ENCODE data around the gene ARHGAP6.
A peak's percentile ranks its signal among the peaks of the same experiment; 100 is the strongest.

Gene ARHGAP6

DNA sequence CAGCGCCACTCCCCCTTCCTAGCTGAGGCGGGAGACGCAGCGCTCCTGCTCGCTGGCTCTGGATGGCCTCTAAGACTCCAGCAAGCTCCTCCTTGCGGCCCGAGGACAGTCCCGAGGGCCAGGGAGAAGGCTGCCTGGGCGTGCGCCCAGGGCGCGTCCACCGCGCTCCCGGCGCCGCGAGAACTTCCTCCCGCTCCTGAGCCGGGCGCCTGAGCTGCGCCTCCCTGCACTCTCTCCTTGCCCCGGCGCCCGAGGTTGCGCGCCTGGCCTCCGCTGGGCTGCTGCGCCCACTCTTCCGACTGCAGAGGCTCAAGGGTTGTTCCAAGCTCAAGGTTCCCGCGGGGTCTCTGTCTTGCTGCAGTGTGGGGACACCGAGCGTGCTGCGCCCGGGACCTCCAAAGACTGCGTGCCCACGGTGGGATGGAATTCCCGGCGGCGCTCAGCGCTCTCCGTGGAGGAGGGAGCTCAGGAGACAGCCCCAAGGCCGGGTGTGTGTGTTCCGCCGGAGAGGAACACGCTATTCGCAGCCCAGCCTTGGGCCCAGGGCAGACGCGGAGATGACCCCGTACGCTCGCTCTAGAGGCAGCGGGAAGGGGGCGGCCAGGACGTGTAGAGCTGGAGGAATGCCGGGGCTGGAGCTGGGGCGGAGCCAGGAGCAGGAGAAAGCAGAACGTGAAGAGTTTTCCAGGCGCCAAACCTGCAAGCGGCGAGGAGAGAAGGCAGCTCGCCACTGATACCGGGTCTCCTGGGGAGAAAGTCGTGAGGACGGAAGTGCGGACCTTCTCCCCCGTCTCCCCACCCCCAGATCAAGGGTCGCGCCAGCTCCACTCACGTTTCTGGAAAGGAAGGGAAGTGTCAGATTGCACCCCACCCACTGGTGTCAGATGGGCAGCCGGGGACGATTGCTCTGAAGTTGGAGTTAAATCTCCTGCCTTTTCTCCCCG lies at the start of gene ARHGAP6:
Gene ARHGAP6 (minus strand): TSS at position 753 of the 944 bp plus-strand sequence. CDS start 1,092 bp downstream, outside the sequence.
- Histone ChIP-seq H3K36me3 (ENCODE audit: low read depth) (no peaks in the 10 kb centered on the region), H3K9me3 (ENCODE audit: severe bottlenecking) (no peaks in the 10 kb centered on the region), H3K4me3 (ENCODE audit: severe bottlenecking) (peak within 1 kb of the TSS; percentile 27), H3K27ac (ENCODE audit: poor library complexity, severe bottlenecking) (no peak within 1 kb of the TSS), H3K4me1 (ENCODE audit: insufficient read depth, poor library complexity, severe bottlenecking) (no peaks in the 10 kb centered on the region), H3K27me3 (ENCODE audit: insufficient read depth, poor library complexity, severe bottlenecking) (peaks cover 38% of the 10 kb centered on the region)
- TF ChIP-seq, protein P1, sequence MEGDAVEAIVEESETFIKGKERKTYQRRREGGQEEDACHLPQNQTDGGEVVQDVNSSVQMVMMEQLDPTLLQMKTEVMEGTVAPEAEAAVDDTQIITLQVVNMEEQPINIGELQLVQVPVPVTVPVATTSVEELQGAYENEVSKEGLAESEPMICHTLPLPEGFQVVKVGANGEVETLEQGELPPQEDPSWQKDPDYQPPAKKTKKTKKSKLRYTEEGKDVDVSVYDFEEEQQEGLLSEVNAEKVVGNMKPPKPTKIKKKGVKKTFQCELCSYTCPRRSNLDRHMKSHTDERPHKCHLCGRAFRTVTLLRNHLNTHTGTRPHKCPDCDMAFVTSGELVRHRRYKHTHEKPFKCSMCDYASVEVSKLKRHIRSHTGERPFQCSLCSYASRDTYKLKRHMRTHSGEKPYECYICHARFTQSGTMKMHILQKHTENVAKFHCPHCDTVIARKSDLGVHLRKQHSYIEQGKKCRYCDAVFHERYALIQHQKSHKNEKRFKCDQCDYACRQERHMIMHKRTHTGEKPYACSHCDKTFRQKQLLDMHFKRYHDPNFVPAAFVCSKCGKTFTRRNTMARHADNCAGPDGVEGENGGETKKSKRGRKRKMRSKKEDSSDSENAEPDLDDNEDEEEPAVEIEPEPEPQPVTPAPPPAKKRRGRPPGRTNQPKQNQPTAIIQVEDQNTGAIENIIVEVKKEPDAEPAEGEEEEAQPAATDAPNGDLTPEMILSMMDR (IDR thresholded peaks at IDR 0.05; ENCODE audit: poor library complexity, severe bottlenecking) = no peak
- ATAC-seq (ENCODE audit: low read depth) = peak; percentile 86
- DNase-seq (ENCODE audit: low spot score) = no peak

- no peak for DNase-seq (ENCODE audit: low spot score)
- no peaks in the 10 kb centered on the region for H3K27me3 ChIP-seq (ENCODE audit: insufficient read depth, poor library complexity, severe bottlenecking)
- TF ChIP-seq, protein P1 (IDR thresholded peaks at IDR 0.05; ENCODE audit: poor library complexity, severe bottlenecking) = no peak
- H3K4me1 ChIP-seq (ENCODE audit: insufficient read depth, poor library complexity, severe bottlenecking) = no peaks in the 10 kb centered on the region
- ATAC-seq (ENCODE audit: low read depth) = no peak
- no peak overlapping the region for H3K27ac ChIP-seq (ENCODE audit: poor library complexity, severe bottlenecking)
- H3K9me3 ChIP-seq (ENCODE audit: severe bottlenecking) = no peaks in the 10 kb centered on the region
- no peak overlapping the region for H3K4me3 ChIP-seq (ENCODE audit: severe bottlenecking)
- H3K36me3 ChIP-seq (ENCODE audit: low read depth) = no peaks in the 10 kb centered on the region
Observed at GRCh38 chrX:11704725-11705495, 39.2 kb upstream of the ARHGAP6 start.

- TF ChIP-seq, protein P1 (IDR thresholded peaks at IDR 0.05; ENCODE audit: poor library complexity, severe bottlenecking) = no peak
- no peak for ATAC-seq (ENCODE audit: low read depth)
Observed at GRCh38 chrX:11703855-11704254, 38.1 kb upstream of the ARHGAP6 start.

GRCh38 chrX:11702965-11703631 lies 37.4 kb upstream of the ARHGAP6 start:
- H3K9me3 ChIP-seq (ENCODE audit: severe bottlenecking) = no peaks in the 10 kb centered on the region
- ATAC-seq (ENCODE audit: low read depth) (no peak), DNase-seq (ENCODE audit: low spot score) (no peak)
- no peaks in the 10 kb centered on the region for H3K36me3 ChIP-seq (ENCODE audit: low read depth)
- no peaks in the 10 kb centered on the region for H3K27me3 ChIP-seq (ENCODE audit: insufficient read depth, poor library complexity, severe bottlenecking)
- H3K4me3 ChIP-seq (ENCODE audit: severe bottlenecking) = no peak overlapping the region
- TF ChIP-seq, protein P1 (IDR thresholded peaks at IDR 0.05; ENCODE audit: poor library complexity, severe bottlenecking) = no peak
- H3K27ac ChIP-seq (ENCODE audit: poor library complexity, severe bottlenecking) = no peak overlapping the region
- no peaks in the 10 kb centered on the region for H3K4me1 ChIP-seq (ENCODE audit: insufficient read depth, poor library complexity, severe bottlenecking)

More at GRCh38 chrX:11703855-11704254, 38.1 kb upstream of the ARHGAP6 start:
- H3K36me3 ChIP-seq (ENCODE audit: low read depth) = no peaks in the 10 kb centered on the region
- no peak overlapping the region for H3K4me3 ChIP-seq (ENCODE audit: severe bottlenecking)
- H3K4me1 ChIP-seq (ENCODE audit: insufficient read depth, poor library complexity, severe bottlenecking) = no peaks in the 10 kb centered on the region
- no peaks in the 10 kb centered on the region for H3K9me3 ChIP-seq (ENCODE audit: severe bottlenecking)
- H3K27ac ChIP-seq (ENCODE audit: poor library complexity, severe bottlenecking) = no peak overlapping the region
- no peaks in the 10 kb centered on the region for H3K27me3 ChIP-seq (ENCODE audit: insufficient read depth, poor library complexity, severe bottlenecking)
- no peak for DNase-seq (ENCODE audit: low spot score)
